Transverse colon (tissue), 4 donors: ENCODE measurements around the gene ALS2CL. TPM values are rescaled to one million over a fixed set of nuclear protein-coding genes. Genes with fewer than 3 reads are reported as not detected.

Experiments used
- DNase-seq: peaks from one replicate; pipeline ENCODE4 v3.0.0-alpha.2; 2019
- H3K27ac ChIP-seq, 4 donors: fragments of 200-600 bp; sonication (generic); 2 replicates each; pipeline ENCODE4 v1.5.1; 2016 to 2018; ENCODE audit warnings: inconsistent platforms in 4 of 4
- H3K27me3 ChIP-seq: fragments of 200-600 bp; sonication (generic); 2 replicates; pipeline ENCODE4 v1.5.1; 2017; ENCODE audit warnings: inconsistent platforms
- H3K36me3 ChIP-seq, 4 donors: fragments of 200-600 bp; sonication (generic); 2 replicates each; pipeline ENCODE4 v1.5.1; 2017 to 2019; ENCODE audit warnings: inconsistent platforms in 4 of 4
- H3K4me1 ChIP-seq, 4 donors: fragments of 200-600 bp; sonication (generic); 2 replicates each; pipeline ENCODE4 v1.5.1; 2017 to 2020; ENCODE audit warnings: inconsistent platforms in 4 of 4
- H3K4me3 ChIP-seq, 4 donors: fragments of 200-600 bp; sonication (generic); 1 replicate in 1 of 4; 2 replicates in 3 of 4; pipeline versions ENCODE4 v1.5.1 to v1.6.1; 2017 to 2019; ENCODE audit warnings: inconsistent platforms in 4 of 4
- H3K9me3 ChIP-seq, 2 donors: fragments of 200-600 bp; sonication (generic); 2 replicates each; pipeline ENCODE4 v1.5.1; 2017 to 2019; ENCODE audit warnings: inconsistent platforms in 2 of 2
- EP300 ChIP-seq: sonication (generic); formaldehyde crosslinking; IDR thresholded peaks from one replicate; pipeline ENCODE4 v1.6.1; 2017; ENCODE audit warnings: antibody characterized with exemption, low read depth
- POLR2A ChIP-seq: fragments of 450-650 bp; IDR thresholded peaks from one replicate; pipeline ENCODE4 v1.6.1; 2016; ENCODE audit warnings: antibody characterized with exemption, mild to moderate bottlenecking, moderate library complexity
- POLR2AphosphoS5 ChIP-seq, 3 donors: sonication (generic); formaldehyde crosslinking; IDR thresholded peaks; one replicate each; pipeline ENCODE4 v1.6.1; 2016; ENCODE audit warnings: antibody characterized with exemption in 3 of 3
- WGBS, 2 donors: methylation state at CpG; one replicate each; pipeline ENCODE4 v1.1.5; 2018; ENCODE audit warnings: low coverage in 1 of 2; 5-methylcytosine and 5-hydroxymethylcytosine counted together
- in situ Hi-C, 4 donors: fragments of 200-750 bp; cut with MboI; loops; one replicate each; pipeline versions ENCODE4 v1.15.0 to v1.15.1; 2017; ENCODE audit warnings: low sequenced_read_pairs in 3 of 4, low pct_ligation_motif_present in 1 of 4, low pct_unique_long_range_greater_than_20kb in 1 of 4
- intact Hi-C: fragments of 100-400 bp; cut with DNase I; formaldehyde crosslinking; loops from one replicate; pipeline ENCODE4 v1.15.1; 2023; ENCODE audit warnings: low total_unique reads
- total RNA-seq, 4 donors: library from RNA; depleted of rRNA; stranded (reverse); fragments of >200 nt; gene quantifications; one replicate each; pipeline ENCODE4 v1.1.0, GENCODE V29; 2016
- TF ChIP-seq, protein P1 (sequence below), 5 experiments: fragments of 200-600 bp in 3 of 5; fragments of 450-650 bp in 2 of 5; sonication (generic) in 3 of 5; IDR thresholded peaks; 1 replicate in 2 of 5; 2 replicates in 3 of 5; pipeline ENCODE4 v1.5.1; 2016 to 2017; ENCODE audit warnings: antibody characterized with exemption in 5 of 5, inconsistent platforms in 3 of 5, mild to moderate bottlenecking in 2 of 5, moderate library complexity in 1 of 5

Gene ALS2CL
- total RNA-seq, 4 donors from 2014 or later: 67.5 to 212 (median 116) TPM

GRCh38 chr3:46661776-46662766, 31.4 kb downstream of the ALS2CL start:
- in situ Hi-C loops: no loop called here
- intact Hi-C loops: no loop called here
- H3K36me3 ChIP-seq: no peaks in the 10 kb centered on the region
- H3K4me1 ChIP-seq: peaks cover 0 to 9% (median 2%) of the 10 kb centered on the region in 4 donors
- 84 to 88% methylated on average over 3 to 15 of the region's 15 CpGs for WGBS, 2 donors
- H3K27me3 ChIP-seq: no peaks in the 10 kb centered on the region
- TF ChIP-seq EP300: no peak
- no peak for TF ChIP-seq POLR2A
- no peak for TF ChIP-seq POLR2AphosphoS5 (IDR thresholded peaks at IDR 0.05)
- H3K27ac ChIP-seq: no peak overlapping the region
- DNase-seq: peak; percentile 3
- no peak overlapping the region for H3K4me3 ChIP-seq
- H3K9me3 ChIP-seq: no peaks in the 10 kb centered on the region

- Histone ChIP-seq H3K27ac (no peak overlapping the region), H3K36me3 (no peaks in the 10 kb centered on the region), H3K4me3 (no peak overlapping the region), H3K9me3 (no peaks in the 10 kb centered on the region), H3K27me3 (no peaks in the 10 kb centered on the region), H3K4me1 (peaks cover 0 to 9% (median 2%) of the 10 kb centered on the region in 4 donors)
- no peak for DNase-seq
- intact Hi-C loops (no loop called here), in situ Hi-C loops (no loop called here)
- TF ChIP-seq POLR2AphosphoS5 (IDR thresholded peaks at IDR 0.05): no peak
- no peak for TF ChIP-seq POLR2A
- TF ChIP-seq, protein P1, sequence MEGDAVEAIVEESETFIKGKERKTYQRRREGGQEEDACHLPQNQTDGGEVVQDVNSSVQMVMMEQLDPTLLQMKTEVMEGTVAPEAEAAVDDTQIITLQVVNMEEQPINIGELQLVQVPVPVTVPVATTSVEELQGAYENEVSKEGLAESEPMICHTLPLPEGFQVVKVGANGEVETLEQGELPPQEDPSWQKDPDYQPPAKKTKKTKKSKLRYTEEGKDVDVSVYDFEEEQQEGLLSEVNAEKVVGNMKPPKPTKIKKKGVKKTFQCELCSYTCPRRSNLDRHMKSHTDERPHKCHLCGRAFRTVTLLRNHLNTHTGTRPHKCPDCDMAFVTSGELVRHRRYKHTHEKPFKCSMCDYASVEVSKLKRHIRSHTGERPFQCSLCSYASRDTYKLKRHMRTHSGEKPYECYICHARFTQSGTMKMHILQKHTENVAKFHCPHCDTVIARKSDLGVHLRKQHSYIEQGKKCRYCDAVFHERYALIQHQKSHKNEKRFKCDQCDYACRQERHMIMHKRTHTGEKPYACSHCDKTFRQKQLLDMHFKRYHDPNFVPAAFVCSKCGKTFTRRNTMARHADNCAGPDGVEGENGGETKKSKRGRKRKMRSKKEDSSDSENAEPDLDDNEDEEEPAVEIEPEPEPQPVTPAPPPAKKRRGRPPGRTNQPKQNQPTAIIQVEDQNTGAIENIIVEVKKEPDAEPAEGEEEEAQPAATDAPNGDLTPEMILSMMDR (IDR thresholded peaks at IDR 0.05): no peak
- TF ChIP-seq EP300: no peak
- 66% methylated on average over 9 of the region's 9 CpGs; no CpG with 5 or more reads in 1 of the 2 donors for WGBS, 2 donors
These were observed 32.6 kb downstream of the ALS2CL start for GRCh38 chr3:46660543-46661523.

- intact Hi-C loops (no loop called here), in situ Hi-C loops (no loop called here)
- Histone ChIP-seq H3K9me3 (no peaks in the 10 kb centered on the region), H3K4me1 (peaks cover 0 to 9% (median 2%) of the 10 kb centered on the region in 4 donors), H3K27me3 (no peaks in the 10 kb centered on the region), H3K4me3 (no peak overlapping the region), H3K36me3 (no peaks in the 10 kb centered on the region), H3K27ac (no peak overlapping the region)
- TF ChIP-seq, protein P1 (IDR thresholded peaks at IDR 0.05): no peak
- TF ChIP-seq POLR2A (no peak), POLR2AphosphoS5 (IDR thresholded peaks at IDR 0.05) (no peak), EP300 (no peak)
- DNase-seq: no peak
- 91% methylated on average over 6 of the region's 6 CpGs; no CpG with 5 or more reads in 1 of the 2 donors for WGBS, 2 donors
These were observed 33.5 kb downstream of the ALS2CL start for GRCh38 chr3:46660003-46660402.

DNA sequence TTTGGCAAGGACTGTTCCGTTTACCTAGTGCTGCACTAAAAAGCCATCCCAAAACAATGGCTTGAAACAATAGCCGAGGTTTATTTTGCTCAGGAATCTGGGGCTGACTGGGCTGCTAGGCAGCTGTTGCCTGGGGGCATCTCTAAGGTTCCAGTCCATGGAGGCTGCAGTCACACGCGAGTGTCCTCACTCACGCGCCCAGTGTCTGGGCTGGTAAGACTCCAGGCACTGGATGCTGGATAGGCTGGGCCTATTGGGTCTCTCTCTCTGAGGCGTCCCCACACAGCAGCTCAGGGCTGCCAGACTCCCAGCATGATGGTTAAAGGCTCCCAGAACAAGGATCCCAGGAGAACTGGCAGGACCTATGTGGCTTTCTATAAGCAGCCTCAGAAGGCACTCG, 34.2 kb downstream of the ALS2CL start:
- 83% methylated on average over 8 of the region's 8 CpGs; no CpG with 5 or more reads in 1 of the 2 donors for WGBS, 2 donors
- no peak overlapping the region for H3K4me3 ChIP-seq
- no peak for DNase-seq
- H3K4me1 ChIP-seq: peaks cover 0 to 9% (median 2%) of the 10 kb centered on the region in 4 donors
- H3K9me3 ChIP-seq: no peaks in the 10 kb centered on the region
- H3K27ac ChIP-seq: no peak overlapping the region
- TF ChIP-seq POLR2A (no peak), EP300 (no peak), POLR2AphosphoS5 (IDR thresholded peaks at IDR 0.05) (no peak)
- TF ChIP-seq, protein P1 (IDR thresholded peaks at IDR 0.05): no peak
- no peaks in the 10 kb centered on the region for H3K36me3 ChIP-seq
- in situ Hi-C loops (no loop called here), intact Hi-C loops (no loop called here)
- H3K27me3 ChIP-seq: no peaks in the 10 kb centered on the region
